HUES48 (cell line): ENCODE results near the gene CTF1.
"Not testable (repeated sequence)": the region's sequence is repeated elsewhere in the genome, so short reads cannot be mapped to it uniquely, and the experiment has no call there.

ENCODE experiments used
- H3K27ac ChIP-seq: one replicate; pipeline ENCODE4 v1.7.0; 2013; ENCODE audit warnings: low read depth, low read length, inconsistent platforms
- H3K27me3 ChIP-seq: 2 replicates; pipeline ENCODE4 v1.6.1; 2013; ENCODE audit warnings: mild to moderate bottlenecking, low read length; ENCODE audit not compliant: control insufficient read depth, insufficient read depth
- H3K36me3 ChIP-seq: 2 replicates; pipeline ENCODE4 v1.6.1; 2013; ENCODE audit warnings: low read length; ENCODE audit not compliant: control insufficient read depth, insufficient read depth
- H3K4me1 ChIP-seq: 2 replicates; pipeline ENCODE4 v1.6.1; 2013; ENCODE audit warnings: mild to moderate bottlenecking, low read length; ENCODE audit not compliant: control insufficient read depth, insufficient read depth
- H3K4me3 ChIP-seq: 2 replicates; pipeline ENCODE4 v1.5.1; 2013; ENCODE audit warnings: mild to moderate bottlenecking, low read depth, low read length
- H3K9ac ChIP-seq: 2 replicates; pipeline ENCODE4 v1.6.1; 2013; ENCODE audit warnings: mild to moderate bottlenecking, low read depth, low read length, moderate library complexity
- H3K9me3 ChIP-seq: 2 replicates; pipeline ENCODE4 v1.6.1; 2013; ENCODE audit warnings: low read length; ENCODE audit not compliant: control insufficient read depth, insufficient read depth

CTF1 gene, protein sequence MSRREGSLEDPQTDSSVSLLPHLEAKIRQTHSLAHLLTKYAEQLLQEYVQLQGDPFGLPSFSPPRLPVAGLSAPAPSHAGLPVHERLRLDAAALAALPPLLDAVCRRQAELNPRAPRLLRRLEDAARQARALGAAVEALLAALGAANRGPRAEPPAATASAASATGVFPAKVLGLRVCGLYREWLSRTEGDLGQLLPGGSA

DNA sequence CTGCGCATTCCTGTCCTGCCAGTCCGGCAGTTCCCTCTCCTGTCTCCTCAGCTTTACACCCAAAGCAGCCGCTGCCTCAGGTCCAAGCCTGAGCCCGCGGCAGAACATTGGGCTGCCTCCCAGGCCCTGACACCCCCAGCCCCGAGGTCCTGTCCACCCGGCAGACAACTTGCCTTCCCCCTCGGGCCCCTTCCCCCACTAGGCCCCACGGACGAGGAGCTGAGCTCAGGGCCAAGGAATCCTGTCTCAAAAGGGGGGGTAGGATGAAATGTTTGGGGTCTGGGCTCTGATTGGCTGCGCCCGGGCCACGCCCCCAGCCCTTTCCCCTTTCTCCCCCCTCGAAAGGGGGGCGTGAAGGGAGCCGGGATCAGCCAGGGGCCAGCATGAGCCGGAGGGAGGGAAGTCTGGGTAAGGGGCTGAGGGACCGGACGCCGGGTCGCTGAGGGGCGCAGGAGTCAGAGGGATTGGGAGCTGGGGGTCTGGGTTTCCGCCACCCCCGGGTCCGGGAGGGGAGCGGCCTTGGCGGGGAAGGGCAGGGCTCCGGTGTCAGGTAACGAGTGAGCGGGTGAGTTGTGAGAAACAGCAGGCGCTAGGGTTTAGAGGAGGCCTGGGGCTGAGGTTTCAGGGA is at the start of gene CTF1:
Gene CTF1 (plus strand): TSS at position 354 of the 628 bp plus-strand sequence. CDS start 30 bp downstream, at position 384.
- Histone ChIP-seq H3K27ac (peak within 1 kb of the TSS; percentile 92), H3K9ac (peak within 1 kb of the TSS; percentile 48), H3K4me1 (peaks cover 8% of the 10 kb centered on the region), H3K9me3 (no peaks in the 10 kb centered on the region), H3K27me3 (peaks cover 18% of the 10 kb centered on the region), H3K4me3 (peak within 1 kb of the TSS; percentile 70), H3K36me3 (no peaks in the 10 kb centered on the region)

DNA sequence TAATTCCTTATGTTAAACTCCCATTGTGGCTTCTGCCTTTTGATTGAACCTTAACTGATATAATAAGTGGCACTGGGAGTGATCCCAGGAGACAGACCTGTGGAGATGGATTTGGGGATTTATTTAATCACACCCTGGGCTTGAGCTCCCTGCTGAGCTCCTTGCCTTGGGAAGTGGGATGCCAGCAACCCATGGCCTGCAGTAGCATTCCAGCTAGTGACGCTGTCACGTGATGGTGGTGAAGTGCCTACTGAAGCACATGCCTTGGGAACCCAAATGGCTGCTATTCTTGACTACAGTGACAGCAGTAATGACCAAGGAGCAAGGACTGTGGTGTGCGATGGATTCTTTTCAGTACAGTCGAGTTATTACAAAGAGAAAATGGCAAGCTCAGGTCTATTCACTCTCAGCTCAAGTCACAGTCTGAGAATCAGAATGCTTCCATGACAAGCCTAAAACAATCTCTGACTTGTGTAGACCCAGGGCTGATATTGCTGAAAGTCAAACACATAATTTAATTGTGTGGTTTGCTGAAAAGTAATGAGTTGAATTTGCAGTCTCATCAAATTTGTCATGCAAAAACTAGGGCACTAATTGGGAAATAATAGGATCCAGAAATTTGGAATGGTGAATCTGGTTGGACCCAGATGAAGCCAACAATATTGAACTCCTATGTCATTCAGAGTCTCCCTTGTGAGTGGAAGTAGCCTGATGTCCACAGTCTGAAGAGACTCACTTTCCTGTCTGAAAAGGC is 49.6 kb upstream of the CTF1 start:
- Histone ChIP-seq H3K9ac (no peak overlapping the region), H3K36me3 (no peaks in the 10 kb centered on the region), H3K27me3 (no peaks in the 10 kb centered on the region), H3K4me3 (no peak overlapping the region), H3K27ac (no peak overlapping the region), H3K4me1 (no peaks in the 10 kb centered on the region), H3K9me3 (no peaks in the 10 kb centered on the region)

DNA sequence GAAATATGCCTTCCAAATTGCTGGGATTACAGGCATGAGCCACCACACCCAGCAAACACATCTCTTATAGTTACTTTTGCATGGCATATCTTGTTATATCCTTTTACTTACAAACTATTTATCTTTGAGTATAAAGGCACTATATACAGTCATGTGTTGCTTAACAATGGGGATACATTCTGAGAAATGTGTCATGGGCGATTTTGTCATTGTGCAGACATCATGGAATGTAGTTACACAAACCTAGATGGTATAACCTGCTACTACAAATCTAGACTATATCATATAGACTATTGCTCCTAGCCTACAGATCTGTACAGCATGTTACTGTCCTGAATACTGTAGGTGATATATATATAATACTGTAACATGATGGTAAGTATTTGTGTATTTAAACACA is 46.2 kb upstream of the CTF1 start:
- H3K27ac ChIP-seq, result no peak overlapping the region
- H3K36me3 ChIP-seq, result no peaks in the 10 kb centered on the region
- no peaks in the 10 kb centered on the region for H3K4me1 ChIP-seq
- no peak overlapping the region for H3K9ac ChIP-seq
- H3K4me3 ChIP-seq, result no peak overlapping the region
- H3K9me3 ChIP-seq, result no peaks in the 10 kb centered on the region
- no peaks in the 10 kb centered on the region for H3K27me3 ChIP-seq

DNA sequence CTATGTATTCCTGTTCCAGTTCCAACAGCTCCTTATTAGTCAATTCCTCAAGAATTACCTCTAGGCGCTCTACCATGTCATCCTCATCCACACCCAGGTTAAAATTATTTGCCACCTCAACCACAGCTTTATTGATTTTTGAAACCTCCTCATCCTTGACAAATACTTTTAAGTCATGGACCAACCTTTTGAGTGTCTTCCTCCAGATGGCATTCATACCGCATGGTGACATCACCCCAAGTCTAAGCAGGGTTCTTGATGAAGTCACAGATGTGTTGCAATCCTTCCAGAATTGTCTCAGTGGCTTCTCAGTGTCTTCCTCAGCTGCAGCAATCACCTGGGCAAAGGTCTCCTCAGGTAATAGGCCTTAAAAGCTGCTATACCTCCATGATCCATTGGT is 42.7 kb upstream of the CTF1 start:
- Histone ChIP-seq H3K4me1 (0 out of 2 replicates have a peak, but pooled peaks cover 5% of the 10 kb centered on the region), H3K27me3 (peaks cover 9% of the 10 kb centered on the region), H3K27ac (no peak overlapping the region), H3K9ac (no peak overlapping the region), H3K9me3 (no peaks in the 10 kb centered on the region), H3K36me3 (no peaks in the 10 kb centered on the region), H3K4me3 (no peak overlapping the region)

DNA sequence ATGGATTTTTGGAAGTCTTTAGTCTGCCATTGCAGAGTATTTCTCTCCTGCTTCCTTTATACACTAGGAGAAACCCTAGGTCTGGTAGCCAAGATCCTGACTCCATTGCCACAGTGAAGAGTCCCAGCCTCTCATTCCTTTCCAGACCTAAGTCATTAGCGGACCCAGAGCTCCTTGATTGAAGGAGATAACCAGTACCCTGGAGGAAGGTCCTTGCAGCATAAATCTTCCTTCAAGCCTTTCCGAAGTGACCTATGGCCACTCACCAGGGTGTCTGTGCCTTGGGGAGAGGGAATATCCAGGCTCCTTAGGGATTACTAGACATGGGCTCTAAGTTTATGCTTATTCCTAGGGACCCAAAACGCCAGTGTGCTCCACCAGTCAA is 38.3 kb upstream of the CTF1 start:
- peaks cover 29% of the 10 kb centered on the region for H3K27me3 ChIP-seq
- H3K36me3 ChIP-seq, result no peaks in the 10 kb centered on the region
- no peak overlapping the region for H3K27ac ChIP-seq
- H3K4me1 ChIP-seq, result 0 out of 2 replicates have a peak, but pooled peaks cover 5% of the 10 kb centered on the region
- no peak overlapping the region for H3K4me3 ChIP-seq
- H3K9me3 ChIP-seq, result no peaks in the 10 kb centered on the region
- no peak overlapping the region for H3K9ac ChIP-seq

DNA sequence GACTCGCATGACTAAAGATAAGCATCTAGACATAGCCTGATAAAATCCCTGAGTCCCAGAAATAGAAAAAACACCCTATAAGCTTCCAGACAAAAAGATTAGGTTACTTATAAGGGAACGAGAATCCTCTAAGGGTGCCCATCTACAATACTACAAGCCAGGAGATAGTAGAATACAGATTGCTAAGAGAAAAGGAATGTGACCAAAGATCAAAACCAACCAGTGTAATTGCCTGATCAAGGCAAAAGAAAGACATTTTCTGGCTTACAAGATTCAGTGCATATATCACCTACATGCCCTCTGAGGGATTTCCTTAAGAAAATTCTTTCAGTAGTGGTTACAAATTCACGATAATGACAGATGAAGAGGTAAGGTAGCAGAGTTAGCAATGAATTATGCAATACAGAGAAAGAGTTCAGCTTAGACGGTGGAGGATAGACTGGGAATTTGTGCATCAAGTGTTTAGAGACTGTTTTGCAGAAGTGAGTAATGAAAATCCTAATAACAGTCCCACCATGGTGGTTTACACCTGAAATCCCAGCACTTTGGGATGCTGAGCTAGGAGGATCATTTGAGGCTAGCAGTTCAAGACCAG is 37.5 kb upstream of the CTF1 start:
- Histone ChIP-seq H3K4me3 (no peak overlapping the region), H3K4me1 (0 out of 2 replicates have a peak, but pooled peaks cover 5% of the 10 kb centered on the region), H3K9ac (no peak overlapping the region), H3K27ac (no peak overlapping the region), H3K9me3 (no peaks in the 10 kb centered on the region), H3K36me3 (no peaks in the 10 kb centered on the region), H3K27me3 (peaks cover 29% of the 10 kb centered on the region)

DNA sequence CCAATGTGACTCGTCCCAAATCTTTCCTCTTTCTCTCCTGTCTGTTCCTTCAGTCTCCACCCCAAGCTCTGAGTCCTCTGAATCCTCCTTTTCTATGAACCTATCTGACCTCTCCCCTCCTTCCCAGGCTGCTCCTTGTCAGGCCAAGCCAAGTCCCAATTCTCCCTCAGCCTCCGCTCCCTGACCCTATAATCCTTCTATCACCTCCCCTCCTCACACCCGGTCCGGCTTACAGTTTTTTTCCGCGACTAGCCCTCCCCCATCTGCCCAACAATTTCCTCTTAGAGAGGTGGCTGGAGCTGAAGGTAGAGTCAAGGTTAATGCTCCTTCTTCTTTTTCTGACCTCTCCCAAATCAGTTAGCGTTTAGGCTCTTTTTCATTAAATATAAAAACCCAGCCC is 35.7 kb upstream of the CTF1 start:
- H3K27me3 ChIP-seq, result peaks cover 29% of the 10 kb centered on the region
- not testable (repeated sequence) for H3K4me3 ChIP-seq, H3K27ac ChIP-seq, H3K9me3 ChIP-seq, H3K9ac ChIP-seq, H3K4me1 ChIP-seq, H3K36me3 ChIP-seq

DNA sequence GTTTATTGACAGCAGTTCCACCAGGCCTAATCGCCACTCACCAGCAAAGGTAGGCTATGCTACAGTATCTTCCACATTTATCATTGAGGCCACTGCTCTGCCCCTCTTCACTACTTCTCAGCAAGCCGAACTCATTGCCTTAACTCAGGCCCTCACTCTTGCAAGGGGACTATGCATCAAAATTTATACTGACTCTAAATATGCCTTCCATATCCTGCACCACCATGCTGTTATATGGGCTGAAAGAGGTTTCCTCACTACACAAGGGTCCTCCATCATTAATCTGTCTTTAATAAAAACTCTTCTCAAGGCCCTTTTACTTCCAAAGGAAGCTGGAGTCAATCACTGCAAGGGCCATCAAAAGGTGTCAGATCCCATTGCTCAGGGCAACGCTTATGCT is 33.2 kb upstream of the CTF1 start:
- H3K4me3 ChIP-seq, H3K27ac ChIP-seq, H3K4me1 ChIP-seq, H3K36me3 ChIP-seq, H3K9ac ChIP-seq, H3K9me3 ChIP-seq: not testable (repeated sequence)
- H3K27me3 ChIP-seq, result peaks cover 26% of the 10 kb centered on the region

DNA sequence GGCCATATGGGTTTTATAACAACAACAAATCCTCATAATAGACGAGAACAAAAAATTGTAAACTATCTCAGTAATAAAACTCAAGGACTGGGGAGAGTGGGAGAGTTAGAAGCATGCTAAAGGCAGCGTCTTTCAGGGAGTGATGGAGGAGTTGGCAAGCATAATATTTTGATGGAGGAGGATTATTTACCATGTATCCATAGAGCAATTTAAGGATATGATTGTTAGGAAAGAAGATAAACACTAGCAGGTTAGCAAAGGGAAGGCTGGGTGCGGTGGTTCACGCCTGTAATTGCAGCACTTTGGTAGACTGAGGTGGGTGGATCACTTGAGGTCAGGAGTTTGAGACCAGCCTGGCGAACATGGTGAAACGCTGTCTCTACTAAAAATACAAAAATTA is 30.4 kb upstream of the CTF1 start:
- H3K4me3 ChIP-seq, result no peak overlapping the region
- H3K27me3 ChIP-seq, result peaks cover 2% of the 10 kb centered on the region
- no peak overlapping the region for H3K9ac ChIP-seq
- H3K36me3 ChIP-seq, result no peaks in the 10 kb centered on the region
- no peaks in the 10 kb centered on the region for H3K9me3 ChIP-seq
- H3K4me1 ChIP-seq, result no peaks in the 10 kb centered on the region
- no peak overlapping the region for H3K27ac ChIP-seq

DNA sequence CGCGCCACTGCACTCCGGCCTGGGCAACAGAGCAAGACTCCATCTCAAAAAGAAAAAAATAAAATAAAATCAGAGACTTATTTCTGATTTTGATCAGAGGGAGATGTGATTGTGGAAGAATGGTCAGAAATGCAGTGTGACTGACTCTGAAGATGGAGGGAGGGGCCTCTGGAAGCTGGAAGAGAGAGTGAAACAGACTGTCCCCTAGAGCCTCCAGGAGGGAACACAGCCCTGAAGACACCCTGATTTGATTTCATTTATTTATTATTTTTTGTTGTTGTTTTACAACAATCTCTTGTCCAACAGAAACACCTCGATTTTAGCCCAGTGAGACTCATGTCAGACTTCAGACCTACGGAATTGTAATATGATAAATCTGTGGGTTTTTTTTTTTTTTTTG is 28.7 kb upstream of the CTF1 start:
- H3K9me3 ChIP-seq, result no peaks in the 10 kb centered on the region

DNA sequence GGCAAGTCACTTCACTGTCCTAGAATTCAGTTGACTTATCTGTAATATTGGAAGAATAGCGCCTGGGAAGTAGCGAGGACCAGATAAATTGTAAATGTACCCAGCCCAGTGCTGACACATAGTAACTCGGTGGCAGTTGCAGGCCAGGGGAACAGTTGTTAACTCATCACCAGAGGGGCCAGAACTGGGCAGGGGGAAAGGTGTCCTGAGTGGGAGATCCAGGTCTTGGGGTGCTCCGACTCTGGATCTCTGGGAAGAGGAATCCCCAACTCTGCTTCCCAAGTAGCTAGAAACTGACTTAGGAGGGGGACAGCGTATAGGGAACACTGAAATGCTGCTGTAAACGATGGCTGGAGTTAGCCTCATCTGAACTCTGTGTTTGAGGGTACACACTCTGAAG is 25.5 kb upstream of the CTF1 start:
- H3K4me3 ChIP-seq, result no peak overlapping the region
- no peak overlapping the region for H3K9ac ChIP-seq
- H3K4me1 ChIP-seq, result peaks cover 2% of the 10 kb centered on the region; the same call in 1 of the 2 replicates
- no peaks in the 10 kb centered on the region for H3K9me3 ChIP-seq
- no peaks in the 10 kb centered on the region for H3K36me3 ChIP-seq
- peaks cover 35% of the 10 kb centered on the region for H3K27me3 ChIP-seq
- H3K27ac ChIP-seq, result no peak overlapping the region

More for the DNA sequence above, 28.7 kb upstream of the CTF1 start:
- Histone ChIP-seq H3K9ac (no peak overlapping the region), H3K36me3 (no peaks in the 10 kb centered on the region), H3K4me3 (no peak overlapping the region), H3K27ac (no peak overlapping the region), H3K4me1 (no peaks in the 10 kb centered on the region), H3K27me3 (peaks cover 17% of the 10 kb centered on the region)
